GM13976 (cell line): ENCODE data around the gene CNOT9.

Source experiments
- DNase-seq: peaks from one replicate; pipeline ENCODE4 v3.0.0; 2012; ENCODE audit warnings: low spot score
- in situ Hi-C: fragments of 300-500 bp; cut with MboI; formaldehyde crosslinking; loops from one replicate; pipeline ENCODE4 v1.12.0; 2022; ENCODE audit warnings: low sequenced_read_pairs, mixed read lengths, inconsistent platforms; ENCODE audit not compliant: unreplicated experiment
- TF ChIP-seq, protein P1 (sequence below): IDR thresholded peaks from 2 replicates; pipeline ENCODE4 v1.5.1; 2012; ENCODE audit warnings: borderline replicate concordance, mild to moderate bottlenecking; ENCODE audit not compliant: insufficient read depth; ENCODE audit errors: extremely low read depth, missing control alignments, control extremely low read depth

CNOT9 gene

DNA sequence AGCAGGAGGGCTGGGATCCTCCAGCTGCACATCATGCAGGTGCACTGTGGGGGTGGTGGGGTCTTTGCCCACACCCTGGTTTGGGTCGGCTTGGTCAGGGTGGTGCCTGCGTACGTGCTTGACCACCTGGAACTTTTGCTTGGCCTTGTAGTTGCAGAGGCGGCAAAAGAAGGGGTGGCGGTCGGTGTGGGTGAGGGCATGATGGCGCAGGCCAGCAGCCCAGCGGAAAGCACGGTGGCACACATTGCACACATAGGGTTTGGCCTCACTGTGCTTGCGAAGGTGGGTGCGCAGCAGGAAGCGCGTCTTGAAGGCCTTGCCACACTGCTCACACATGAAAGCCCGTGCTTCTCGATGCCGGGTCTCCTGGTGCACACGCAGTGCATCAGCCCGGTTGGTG, 69.7 kb downstream of the CNOT9 start:
- DNase-seq = no peak
- TF ChIP-seq, protein P1, sequence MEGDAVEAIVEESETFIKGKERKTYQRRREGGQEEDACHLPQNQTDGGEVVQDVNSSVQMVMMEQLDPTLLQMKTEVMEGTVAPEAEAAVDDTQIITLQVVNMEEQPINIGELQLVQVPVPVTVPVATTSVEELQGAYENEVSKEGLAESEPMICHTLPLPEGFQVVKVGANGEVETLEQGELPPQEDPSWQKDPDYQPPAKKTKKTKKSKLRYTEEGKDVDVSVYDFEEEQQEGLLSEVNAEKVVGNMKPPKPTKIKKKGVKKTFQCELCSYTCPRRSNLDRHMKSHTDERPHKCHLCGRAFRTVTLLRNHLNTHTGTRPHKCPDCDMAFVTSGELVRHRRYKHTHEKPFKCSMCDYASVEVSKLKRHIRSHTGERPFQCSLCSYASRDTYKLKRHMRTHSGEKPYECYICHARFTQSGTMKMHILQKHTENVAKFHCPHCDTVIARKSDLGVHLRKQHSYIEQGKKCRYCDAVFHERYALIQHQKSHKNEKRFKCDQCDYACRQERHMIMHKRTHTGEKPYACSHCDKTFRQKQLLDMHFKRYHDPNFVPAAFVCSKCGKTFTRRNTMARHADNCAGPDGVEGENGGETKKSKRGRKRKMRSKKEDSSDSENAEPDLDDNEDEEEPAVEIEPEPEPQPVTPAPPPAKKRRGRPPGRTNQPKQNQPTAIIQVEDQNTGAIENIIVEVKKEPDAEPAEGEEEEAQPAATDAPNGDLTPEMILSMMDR = no peak
- in situ Hi-C loops = loop anchor here (25.0 kb wide), 1 partner anchor 226 kb away; the partner anchor contains the start of gene VIL1

DNA sequence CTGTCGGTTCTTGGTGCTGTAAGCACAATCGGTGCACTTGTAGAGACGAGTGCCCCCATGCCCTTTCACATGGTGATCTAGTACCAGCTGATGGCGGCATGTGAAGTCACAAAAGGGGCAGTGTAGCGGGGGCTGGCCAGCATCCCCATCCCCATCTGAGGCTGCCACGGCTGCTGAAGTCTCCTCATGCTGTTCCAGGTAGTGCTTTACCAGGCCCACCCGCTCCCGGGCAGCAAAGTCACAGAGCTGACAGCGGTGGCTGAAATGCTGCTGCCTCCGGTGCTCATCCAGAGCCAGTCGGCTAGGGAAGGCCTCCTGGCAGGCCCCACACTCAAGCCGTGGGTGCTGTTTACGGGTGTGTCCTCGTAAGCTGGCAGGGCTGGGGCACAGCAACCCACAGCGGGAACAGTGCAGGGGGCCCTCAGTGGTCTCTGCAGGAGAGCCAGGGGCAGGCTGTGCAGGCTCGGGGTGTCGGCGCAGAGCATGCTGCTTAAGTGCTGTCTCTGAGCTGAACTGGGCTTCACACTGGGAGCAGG, 73.5 kb downstream of the CNOT9 start:
- DNase-seq = no peak
- TF ChIP-seq, protein P1 = no peak
- in situ Hi-C loops = loop anchor here (25.0 kb wide), 1 partner anchor 230 kb away; the partner anchor contains the start of gene VIL1

GRCh38 chr2:218642786-218643185, 74.1 kb downstream of the CNOT9 start:
- in situ Hi-C loops = loop anchor here (25.0 kb wide), 1 partner anchor 230 kb away; the partner anchor contains the start of gene VIL1
- TF ChIP-seq, protein P1 = no peak

DNA sequence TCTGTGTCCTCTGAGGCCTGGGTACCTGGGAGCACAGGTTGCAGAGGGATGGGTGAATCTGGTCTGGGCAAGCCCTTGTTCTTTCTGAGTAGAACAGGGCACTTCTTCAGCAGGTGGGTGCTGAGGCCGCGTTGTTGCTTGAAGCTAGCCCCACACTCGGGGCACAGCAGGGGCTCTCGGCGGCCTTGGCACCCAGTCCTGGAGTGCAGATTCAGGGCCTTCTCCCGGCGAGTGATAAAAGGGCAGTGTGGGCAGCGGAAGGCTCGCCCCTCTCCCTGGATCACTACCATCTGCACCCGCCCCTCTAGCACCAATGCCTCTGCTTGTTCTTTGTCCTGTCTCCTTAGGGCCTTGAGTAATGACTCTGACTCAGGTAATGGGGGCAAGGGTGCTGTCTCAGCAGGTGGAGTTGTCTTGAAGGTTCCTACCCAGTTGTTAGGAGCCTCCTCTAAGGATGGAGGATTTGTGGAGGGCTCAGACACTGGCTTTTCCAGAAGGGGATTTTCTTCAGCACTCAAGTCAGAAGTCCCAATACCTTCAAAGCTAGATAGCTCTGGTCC, 75.2 kb downstream of the CNOT9 start:
- in situ Hi-C loops = loop anchor here (25.0 kb wide), 1 partner anchor 232 kb away; the partner anchor contains the start of gene VIL1
- no peak for DNase-seq
- TF ChIP-seq, protein P1 = no peak

More at GRCh38 chr2:218642786-218643185, 74.1 kb downstream of the CNOT9 start:
- DNase-seq = no peak

DNA sequence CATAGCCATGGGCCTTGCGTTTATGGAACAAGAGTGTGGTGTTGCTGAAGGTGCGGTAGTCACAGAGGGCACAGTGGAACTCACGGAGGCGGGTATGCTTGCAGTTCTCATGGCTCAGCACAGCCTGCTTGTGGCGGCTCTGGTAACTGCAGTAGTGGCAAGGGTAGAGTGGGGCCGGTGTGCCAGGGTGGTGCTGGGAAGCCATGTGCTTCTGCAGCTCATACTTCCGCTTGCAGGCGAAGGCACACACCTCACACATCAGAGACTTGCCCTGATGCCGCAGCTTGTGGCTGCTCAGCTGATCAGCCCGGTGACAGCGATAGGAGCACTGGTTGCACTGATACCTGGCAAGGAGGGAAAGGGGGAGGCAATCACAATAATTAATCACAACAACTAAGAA, 76.1 kb downstream of the CNOT9 start:
- no peak for DNase-seq
- in situ Hi-C loops = loop anchor here (25.0 kb wide), 1 partner anchor 232 kb away; the partner anchor contains the start of gene VIL1

GRCh38 chr2:218645126-218645525, 76.5 kb downstream of the CNOT9 start:
- TF ChIP-seq, protein P1 = no peak
- in situ Hi-C loops = loop anchor here (25.0 kb wide), 1 partner anchor 233 kb away; the partner anchor contains the start of gene VIL1

More for the DNA sequence above, 76.1 kb downstream of the CNOT9 start:
- TF ChIP-seq, protein P1 = no peak

More at GRCh38 chr2:218645126-218645525, 76.5 kb downstream of the CNOT9 start:
- DNase-seq = no peak
